BJ (cell line): ENCODE data around the gene CLIC3. TPM values are rescaled to one million over a fixed set of nuclear protein-coding genes. Genes with fewer than 3 reads are reported as not detected.

Source experiments
- CTCF ChIA-PET: fragments of 350-600 bp; formaldehyde crosslinking; extraction: SDS; loops from one replicate; lab custom pipeline; 2021; ENCODE audit warnings: antibody characterized with exemption, inconsistent platforms; lab: Yijun Ruan, JAX
- POLR2A ChIA-PET: fragments of 300-600 bp; sonication (Branson Sonifier 250); formaldehyde crosslinking; extraction: SDS; loops from one replicate; lab custom pipeline; 2021; ENCODE audit warnings: antibody characterized with exemption; lab: Charles Lee
- DNase-seq: peaks from one replicate; pipeline ENCODE4 v3.0.0-alpha.2; 2011; ENCODE audit warnings: low read depth
- H3K27me3 ChIP-seq: 2 replicates; pipeline ENCODE4 v1.6.0; 2011; ENCODE audit warnings: low read length; ENCODE audit not compliant: control insufficient read depth, insufficient read depth
- H3K36me3 ChIP-seq: 2 replicates; pipeline ENCODE4 v1.5.1; 2011; ENCODE audit warnings: low read length; ENCODE audit not compliant: control insufficient read depth, insufficient read depth
- H3K4me3 ChIP-seq: 2 replicates; pipeline ENCODE4 v1.5.1; 2011; ENCODE audit warnings: low read depth, mild to moderate bottlenecking, control low read depth, low read length
- CTCF ChIP-seq: IDR thresholded peaks from 2 replicates; pipeline ENCODE4 v1.5.1; 2011; ENCODE audit warnings: low read depth, mild to moderate bottlenecking, control low read depth, inconsistent platforms, low read length, moderate library complexity; ENCODE audit not compliant: insufficient read depth
- polyA plus RNA-seq: library from polyadenylated mRNA; depleted of rRNA; stranded (reverse); fragments of >200 nt; gene quantifications from 2 replicates; pipeline ENCODE4 v1.2.3, GENCODE V29; 2011

CLIC3 gene
- polyA plus RNA-seq, 1 experiment: 4.0 TPM

- Histone ChIP-seq H3K4me3 (no peak overlapping the region), H3K27me3 (no peaks in the 10 kb centered on the region), H3K36me3 (peaks cover 19% of the 10 kb centered on the region)
- no peak for DNase-seq
- no peak for TF ChIP-seq CTCF
- ChIA-PET POLR2A (no interaction called here), CTCF (interaction anchor here (1.2 to 10.7 kb wide), 5 partner anchors 9 to 72 kb away, joined by 3 to 50 read pairs (median 6); partner anchors contain the start of genes ABCA2 and FUT7)
These were observed 23.7 kb upstream of the CLIC3 start for GRCh38 chr9:137019891-137020683.

GRCh38 chr9:137018761-137019559 lies 22.6 kb upstream of the CLIC3 start:
- Histone ChIP-seq H3K27me3 (no peaks in the 10 kb centered on the region), H3K36me3 (peaks cover 21% of the 10 kb centered on the region), H3K4me3 (no peak overlapping the region)
- DNase-seq: no peak
- CTCF ChIA-PET: interaction anchor here (3.8 to 10.7 kb wide), 2 partner anchors 10 to 17 kb away, joined by 18 to 50 read pairs; partner anchors contain the start of gene ABCA2
- TF ChIP-seq CTCF: no peak
- POLR2A ChIA-PET: no interaction called here

- TF ChIP-seq CTCF: no peak
- CTCF ChIA-PET: interaction anchor here (1.2 to 10.7 kb wide), 3 partner anchors 11 to 18 kb away, joined by 3 to 50 read pairs (median 18); partner anchors contain the start of gene ABCA2
- POLR2A ChIA-PET: no interaction called here
- DNase-seq: no peak
- Histone ChIP-seq H3K36me3 (peaks cover 21% of the 10 kb centered on the region), H3K4me3 (no peak overlapping the region), H3K27me3 (no peaks in the 10 kb centered on the region)
These were observed 21.6 kb upstream of the CLIC3 start for GRCh38 chr9:137017791-137018497.

- Histone ChIP-seq H3K4me3 (no peak overlapping the region), H3K36me3 (peaks cover 22% of the 10 kb centered on the region), H3K27me3 (no peaks in the 10 kb centered on the region)
- no peak for TF ChIP-seq CTCF
- ChIA-PET CTCF (interaction anchor here (1.2 kb wide), 1 partner anchor 10 kb away, joined by 3 read pairs; no protein-coding TSS in a partner anchor), POLR2A (no interaction called here)
- DNase-seq: no peak
These were observed 20.7 kb upstream of the CLIC3 start for GRCh38 chr9:137017071-137017470.
